SJSA1 (cell line): ENCODE results near the gene PLEKHA1. TPM values are rescaled to one million over a fixed set of nuclear protein-coding genes. Genes with fewer than 3 reads are reported as not detected.

ENCODE experiments used
- DNase-seq, 2 experiments: peaks; one replicate each; pipeline ENCODE4 v3.0.0-alpha.2; 2015 to 2020; ENCODE audit warnings: low spot score in 2 of 2, low read depth in 1 of 2
- H3K27ac ChIP-seq: fragments of 250-450 bp; sonication (Bioruptor Pico); 2 replicates; pipeline ENCODE4 v1.5.1; 2020; ENCODE audit warnings: mild to moderate bottlenecking, moderate library complexity
- H3K27me3 ChIP-seq: fragments of 250-450 bp; sonication (Bioruptor Pico); replicated peaks from 2 replicates; pipeline ENCODE4 v1.5.1; 2020; ENCODE audit warnings: mild to moderate bottlenecking, moderate library complexity
- H3K36me3 ChIP-seq: fragments of 250-450 bp; sonication (Bioruptor Pico); 2 replicates; pipeline ENCODE4 v1.5.1; 2020; ENCODE audit warnings: mild to moderate bottlenecking
- H3K4me1 ChIP-seq: fragments of 250-450 bp; sonication (Bioruptor Pico); replicated peaks from 2 replicates; pipeline ENCODE4 v1.6.1; 2021; ENCODE audit warnings: mild to moderate bottlenecking
- H3K4me3 ChIP-seq: fragments of 250-450 bp; sonication (Bioruptor Pico); 2 replicates; pipeline ENCODE4 v1.5.1; 2020; ENCODE audit warnings: mild to moderate bottlenecking
- H3K9me3 ChIP-seq: fragments of 250-450 bp; sonication (Bioruptor Pico); replicated peaks from 2 replicates; pipeline ENCODE4 v1.5.1; 2020; ENCODE audit warnings: mild to moderate bottlenecking
- total RNA-seq: library from RNA; depleted of rRNA; stranded (reverse); fragments of >200 nt; shearing (Covaris generic); gene quantifications from 2 replicates; pipeline ENCODE4 v1.2.3, GENCODE V29; 2014

Gene PLEKHA1
- total RNA-seq, 1 experiment from 2014 or later, result 23.5 TPM

GRCh38 chr10:122458693-122459092, 84.2 kb downstream of the PLEKHA1 start:
- H3K4me3 ChIP-seq, result no peak overlapping the region
- DNase-seq, result peak in 1 of 2 experiments; percentile 38
- peaks cover 30% of the 10 kb centered on the region for H3K27me3 ChIP-seq
- no peaks in the 10 kb centered on the region for H3K36me3 ChIP-seq
- no peaks in the 10 kb centered on the region for H3K9me3 ChIP-seq
- H3K27ac ChIP-seq, result no peak overlapping the region
- peaks cover 20% of the 10 kb centered on the region for H3K4me1 ChIP-seq

GRCh38 chr10:122459561-122460273, 85.2 kb downstream of the PLEKHA1 start:
- Histone ChIP-seq H3K27me3 (peaks cover 30% of the 10 kb centered on the region), H3K36me3 (no peaks in the 10 kb centered on the region), H3K9me3 (no peaks in the 10 kb centered on the region), H3K4me1 (peaks cover 20% of the 10 kb centered on the region), H3K27ac (no peak overlapping the region), H3K4me3 (no peak overlapping the region)
- DNase-seq, result peak in 1 of 2 experiments; percentile 31

- DNase-seq, result peak in 1 of 2 experiments; percentile 34
- no peak overlapping the region for H3K27ac ChIP-seq
- no peaks in the 10 kb centered on the region for H3K36me3 ChIP-seq
- peaks cover 20% of the 10 kb centered on the region for H3K4me1 ChIP-seq
- peaks cover 30% of the 10 kb centered on the region for H3K27me3 ChIP-seq
- H3K4me3 ChIP-seq, result peak overlapping the region; percentile 46
- no peaks in the 10 kb centered on the region for H3K9me3 ChIP-seq
These were observed 86.4 kb downstream of the PLEKHA1 start for GRCh38 chr10:122460891-122461293.

- H3K27me3 ChIP-seq, result peaks cover 30% of the 10 kb centered on the region
- no peak within 1 kb of the TSS for H3K27ac ChIP-seq
- H3K4me3 ChIP-seq, result peak within 1 kb of the TSS; percentile 46
- H3K36me3 ChIP-seq, result no peaks in the 10 kb centered on the region
- DNase-seq, result no peak
- H3K9me3 ChIP-seq, result no peaks in the 10 kb centered on the region
- peaks cover 20% of the 10 kb centered on the region for H3K4me1 ChIP-seq
These were observed 86.8 kb downstream of the PLEKHA1 start, which contains the start of gene HTRA1 for GRCh38 chr10:122461367-122461728. Gene HTRA1, plus strand, starts transcription at chr10:122461553. Its CDS starts 100 bp downstream, at chr10:122461653.

GRCh38 chr10:122461729-122462532, 87.4 kb downstream of the PLEKHA1 start:
- Histone ChIP-seq H3K27me3 (peaks cover 30% of the 10 kb centered on the region), H3K27ac (no peak overlapping the region), H3K4me3 (peak overlapping the region; percentile 46), H3K4me1 (peaks cover 20% of the 10 kb centered on the region), H3K36me3 (no peaks in the 10 kb centered on the region), H3K9me3 (no peaks in the 10 kb centered on the region)
- DNase-seq, result peak in 1 of 2 experiments; percentile 17

- Histone ChIP-seq H3K4me1 (peaks cover 20% of the 10 kb centered on the region), H3K4me3 (peak overlapping the region; percentile 46), H3K27me3 (peaks cover 30% of the 10 kb centered on the region), H3K9me3 (no peaks in the 10 kb centered on the region), H3K36me3 (no peaks in the 10 kb centered on the region), H3K27ac (no peak overlapping the region)
- DNase-seq, result peak in 1 of 2 experiments; percentile 21
These were observed 88.3 kb downstream of the PLEKHA1 start for GRCh38 chr10:122462533-122463465.

GRCh38 chr10:122463466-122464249, 89.2 kb downstream of the PLEKHA1 start:
- Histone ChIP-seq H3K27me3 (peaks cover 28% of the 10 kb centered on the region), H3K4me3 (no peak overlapping the region), H3K4me1 (peaks cover 23% of the 10 kb centered on the region), H3K9me3 (no peaks in the 10 kb centered on the region), H3K27ac (no peak overlapping the region), H3K36me3 (no peaks in the 10 kb centered on the region)
- peak in 1 of 2 experiments; percentile 32 for DNase-seq

GRCh38 chr10:122464250-122464510, 89.7 kb downstream of the PLEKHA1 start:
- peaks cover 28% of the 10 kb centered on the region for H3K27me3 ChIP-seq
- no peak for DNase-seq
- no peak overlapping the region for H3K4me3 ChIP-seq
- no peak overlapping the region for H3K27ac ChIP-seq
- peaks cover 26% of the 10 kb centered on the region for H3K4me1 ChIP-seq
- no peaks in the 10 kb centered on the region for H3K9me3 ChIP-seq
- no peaks in the 10 kb centered on the region for H3K36me3 ChIP-seq

- Histone ChIP-seq H3K4me3 (no peak overlapping the region), H3K27me3 (peaks cover 28% of the 10 kb centered on the region), H3K27ac (no peak overlapping the region), H3K9me3 (no peaks in the 10 kb centered on the region), H3K36me3 (no peaks in the 10 kb centered on the region), H3K4me1 (peaks cover 31% of the 10 kb centered on the region)
- DNase-seq, result peak in 1 of 2 experiments; percentile 28
These were observed 90.1 kb downstream of the PLEKHA1 start for GRCh38 chr10:122464586-122464985.

- H3K4me3 ChIP-seq, result no peak overlapping the region
- no peak for DNase-seq
- no peaks in the 10 kb centered on the region for H3K36me3 ChIP-seq
- H3K27ac ChIP-seq, result no peak overlapping the region
- peaks cover 30% of the 10 kb centered on the region for H3K4me1 ChIP-seq
- no peaks in the 10 kb centered on the region for H3K9me3 ChIP-seq
- peaks cover 21% of the 10 kb centered on the region for H3K27me3 ChIP-seq
These were observed 91.0 kb downstream of the PLEKHA1 start for GRCh38 chr10:122465401-122466040.

GRCh38 chr10:122466951-122467381, 92.5 kb downstream of the PLEKHA1 start:
- peaks cover 23% of the 10 kb centered on the region for H3K4me1 ChIP-seq

GRCh38 chr10:122467701-122468100, 93.2 kb downstream of the PLEKHA1 start:
- no peak overlapping the region for H3K4me3 ChIP-seq
- no peaks in the 10 kb centered on the region for H3K9me3 ChIP-seq
- H3K27ac ChIP-seq, result no peak overlapping the region
- DNase-seq, result no peak
- peaks cover 4% of the 10 kb centered on the region for H3K27me3 ChIP-seq
- H3K36me3 ChIP-seq, result no peaks in the 10 kb centered on the region
- peaks cover 19% of the 10 kb centered on the region for H3K4me1 ChIP-seq

More at GRCh38 chr10:122466951-122467381, 92.5 kb downstream of the PLEKHA1 start:
- no peaks in the 10 kb centered on the region for H3K9me3 ChIP-seq
- H3K27me3 ChIP-seq, result peaks cover 12% of the 10 kb centered on the region
- H3K4me3 ChIP-seq, result no peak overlapping the region
- no peak for DNase-seq
- no peak overlapping the region for H3K27ac ChIP-seq
- H3K36me3 ChIP-seq, result no peaks in the 10 kb centered on the region
